Measurements from ENCODE around the gene PSENEN. TPM values are rescaled to one million over a fixed set of nuclear protein-coding genes. Genes with fewer than 3 reads are reported as not detected.
"Not testable (repeated sequence)": the region's sequence is repeated elsewhere in the genome, so short reads cannot be mapped to it uniquely, and the experiment has no call there.

PSENEN gene
- total RNA-seq, 1 donor from 2014 or later: 32.5 TPM

GRCh38 chr19:35787227-35787799 is 41.9 kb downstream of the PSENEN start:
- no peak for DNase-seq (ENCODE audit: low read depth)

GRCh38 chr19:35788205-35788960 is 42.9 kb downstream of the PSENEN start:
- no peak for DNase-seq (ENCODE audit: low read depth)

- no peak for DNase-seq (ENCODE audit: low read depth)
Measured at GRCh38 chr19:35789195-35789977, 43.9 kb downstream of the PSENEN start.

- no peak for DNase-seq (ENCODE audit: low read depth)
Measured at GRCh38 chr19:35789978-35790944, 44.8 kb downstream of the PSENEN start.

- no peak for DNase-seq (ENCODE audit: low read depth)
Measured at GRCh38 chr19:35790981-35791813, 45.7 kb downstream of the PSENEN start.

GRCh38 chr19:35791814-35792279 is 46.4 kb downstream of the PSENEN start:
- no peak for DNase-seq (ENCODE audit: low read depth)

GRCh38 chr19:35792312-35792711 is 46.9 kb downstream of the PSENEN start:
- DNase-seq (ENCODE audit: low read depth): no peak

- DNase-seq (ENCODE audit: low read depth): no peak
Measured at GRCh38 chr19:35792888-35793287, 47.4 kb downstream of the PSENEN start.

GRCh38 chr19:35793381-35794165 is 48.1 kb downstream of the PSENEN start:
- peak; percentile 17 for DNase-seq (ENCODE audit: low read depth)

- DNase-seq (ENCODE audit: low read depth): not testable (repeated sequence)
Measured at GRCh38 chr19:35795564-35795963, 50.1 kb downstream of the PSENEN start.

Other genes starting within 250 kb of the PSENEN start
- 3.0 and 9.7 TPM in 2 replicates for gene DMKN, start 232.0 kb upstream of the PSENEN start, total RNA-seq
- not detected in 2 replicates for gene SBSN, start 217.3 kb upstream of the PSENEN start, total RNA-seq
- not detected in 2 replicates for gene GAPDHS, start 212.2 kb upstream of the PSENEN start, total RNA-seq
- 124 and 137 TPM in 2 replicates for gene TMEM147, start 200.0 kb upstream of the PSENEN start, total RNA-seq
- not detected in 2 replicates for gene ATP4A, start 182.0 kb upstream of the PSENEN start, total RNA-seq
- not detected in 2 replicates for gene PMIS2, start 159.5 kb upstream of the PSENEN start, total RNA-seq
- gene HAUS5, start 132.9 kb upstream of the PSENEN start, total RNA-seq: 4.8 and 6.5 TPM in 2 replicates
- gene RBM42, start 116.6 kb upstream of the PSENEN start, total RNA-seq: 68.9 and 72.6 TPM in 2 replicates
- not detected in 2 replicates for gene ETV2, start 103.9 kb upstream of the PSENEN start, total RNA-seq
- gene COX6B1, start 97.3 kb upstream of the PSENEN start, total RNA-seq: 513 and 547 TPM in 2 replicates
- not detected in 2 replicates for gene UPK1A, start 79.1 kb upstream of the PSENEN start, total RNA-seq
- gene ZBTB32, start 41.1 kb upstream of the PSENEN start, total RNA-seq: 0.11 TPM in 1 of 2 replicates, not detected in the other
- gene KMT2B, start 27.6 kb upstream of the PSENEN start, total RNA-seq: 11.1 and 11.2 TPM in 2 replicates
- gene IGFLR1, start 3.2 kb upstream of the PSENEN start, total RNA-seq: 1.8 and 4.8 TPM in 2 replicates
- 9.7 and 12.0 TPM in 2 replicates for gene U2AF1L4, start 233 bp upstream of the PSENEN start, total RNA-seq
- 10.6 and 18.1 TPM in 2 replicates for gene LIN37, start 2.9 kb downstream of the PSENEN start, total RNA-seq
- 0.21 and 0.37 TPM in 2 replicates for gene HSPB6, start 11.4 kb downstream of the PSENEN start, total RNA-seq
- gene PROSER3, start 12.5 kb downstream of the PSENEN start, total RNA-seq: 3.2 and 3.6 TPM in 2 replicates
- 1.5 and 3.8 TPM in 2 replicates for gene ARHGAP33, start 29.9 kb downstream of the PSENEN start, total RNA-seq
- not detected in 2 replicates for gene PRODH2, start 67.2 kb downstream of the PSENEN start, total RNA-seq
- not detected in 2 replicates for gene NPHS1, start 106.9 kb downstream of the PSENEN start, total RNA-seq
- not detected in 2 replicates for gene KIRREL2, start 111.3 kb downstream of the PSENEN start, total RNA-seq
- gene APLP1, start 122.9 kb downstream of the PSENEN start, total RNA-seq: 10.4 and 30.5 TPM in 2 replicates
- gene NFKBID, start 154.9 kb downstream of the PSENEN start, total RNA-seq: 1.2 and 2.2 TPM in 2 replicates
- not detected in 2 replicates for gene HCST, start 156.9 kb downstream of the PSENEN start, total RNA-seq
- gene TYROBP, start 162.6 kb downstream of the PSENEN start, total RNA-seq: not detected in 2 replicates
- 5.3 and 8.3 TPM in 2 replicates for gene LRFN3, start 190.7 kb downstream of the PSENEN start, total RNA-seq
- 30.2 and 48.0 TPM in 2 replicates for gene SDHAF1, start 249.5 kb downstream of the PSENEN start, total RNA-seq

Data from myocyte (in vitro differentiated cells).